ENCODE results near the gene TTF1.

TTF1 gene

DNA sequence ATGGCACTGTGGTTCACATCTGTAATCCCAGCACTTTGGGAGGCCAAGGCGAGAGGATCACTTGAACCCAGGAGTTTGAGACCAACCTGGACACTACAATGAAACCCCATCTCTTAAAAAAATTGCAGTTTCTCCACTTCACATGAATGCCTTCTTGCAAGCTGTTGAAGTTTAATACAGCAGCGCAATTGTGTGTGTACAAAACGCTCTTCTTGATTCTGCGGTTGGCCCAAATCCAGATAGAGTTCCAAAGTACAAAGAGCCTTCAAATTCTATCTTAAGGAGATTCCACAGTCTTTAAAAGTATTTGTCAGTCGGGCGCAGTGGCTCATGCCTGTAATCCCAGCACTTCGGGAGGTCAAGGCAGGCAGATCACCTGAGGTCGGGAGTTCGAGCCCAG is 42.6 kb downstream of the TTF1 start:
- DNase-seq (ENCODE audit: low read depth) = no peak

DNA sequence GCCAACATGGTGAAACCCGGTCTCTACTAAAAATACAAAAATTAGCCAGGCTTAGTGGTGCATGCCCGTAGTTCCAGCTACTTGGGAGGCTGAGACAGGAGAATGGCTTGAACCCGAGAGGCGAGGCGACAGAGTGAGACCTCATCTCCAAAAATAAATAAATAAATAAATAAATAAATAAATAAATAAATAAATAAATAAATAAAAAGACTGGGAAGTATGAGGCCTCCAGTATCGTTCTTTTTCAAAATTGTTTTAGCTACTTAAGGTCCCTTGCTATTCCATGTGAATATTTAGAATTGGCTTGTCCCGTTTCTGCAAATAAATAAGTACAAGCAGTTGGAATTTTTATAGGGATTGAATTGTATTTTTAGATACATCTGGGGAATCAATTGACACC is 48.9 kb downstream of the TTF1 start:
- no peak for DNase-seq (ENCODE audit: low read depth)

- DNase-seq (ENCODE audit: low read depth) = no peak
Measured at GRCh38 chr9:132356324-132356924, 50.2 kb downstream of the TTF1 start.

GRCh38 chr9:132354637-132355355 is 51.8 kb downstream of the TTF1 start, which contains the start of gene SETX:
Gene SETX, minus strand, starts transcription at chr9:132354986. Its CDS starts 5,558 bp downstream, at chr9:132349428.
- peak; percentile 99 for DNase-seq (ENCODE audit: low read depth)

GRCh38 chr9:132351404-132352045 is 55.1 kb downstream of the TTF1 start:
- DNase-seq (ENCODE audit: low read depth) = no peak

DNA sequence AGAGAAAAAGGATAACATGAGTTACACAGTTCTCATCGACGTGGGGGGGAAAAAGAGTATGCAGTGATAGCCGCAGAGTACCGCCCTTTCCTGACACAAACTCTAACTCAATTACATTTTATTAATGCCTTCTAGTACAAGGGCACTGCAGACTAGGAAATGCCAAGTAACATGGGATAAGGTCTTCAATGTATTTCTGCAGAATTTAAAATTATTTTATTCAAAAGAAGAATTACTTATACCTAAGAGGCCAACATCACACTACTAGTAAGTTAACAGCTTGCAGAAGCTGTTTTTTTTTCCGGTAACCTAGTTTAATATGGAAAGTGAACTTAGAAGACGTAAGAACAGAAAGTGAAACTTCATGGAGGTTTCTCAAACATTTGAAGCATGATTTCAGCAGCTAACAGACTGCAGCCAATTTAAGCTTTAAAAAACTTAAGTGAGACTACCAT is 55.8 kb downstream of the TTF1 start:
- no peak for DNase-seq (ENCODE audit: low read depth)

DNA sequence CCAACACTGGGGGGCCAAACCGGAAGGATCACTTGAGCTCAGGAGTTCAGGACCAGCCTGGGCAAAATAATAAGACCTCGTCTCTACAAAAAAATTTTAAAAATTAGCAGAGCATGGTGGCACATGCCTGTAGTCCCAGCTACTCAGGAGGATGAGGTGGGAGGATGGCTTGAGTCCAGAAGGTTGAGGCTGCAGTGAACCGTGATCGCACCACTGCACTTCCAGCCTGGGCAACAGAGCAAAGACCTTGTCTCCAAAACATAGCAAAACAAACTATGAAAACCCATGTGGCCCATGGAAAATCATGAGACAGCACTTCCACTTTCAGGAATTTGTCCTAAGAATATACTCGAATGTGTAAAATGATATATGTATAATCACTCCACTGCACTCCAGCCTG is 58.0 kb downstream of the TTF1 start:
- no peak for DNase-seq (ENCODE audit: low read depth)

DNA sequence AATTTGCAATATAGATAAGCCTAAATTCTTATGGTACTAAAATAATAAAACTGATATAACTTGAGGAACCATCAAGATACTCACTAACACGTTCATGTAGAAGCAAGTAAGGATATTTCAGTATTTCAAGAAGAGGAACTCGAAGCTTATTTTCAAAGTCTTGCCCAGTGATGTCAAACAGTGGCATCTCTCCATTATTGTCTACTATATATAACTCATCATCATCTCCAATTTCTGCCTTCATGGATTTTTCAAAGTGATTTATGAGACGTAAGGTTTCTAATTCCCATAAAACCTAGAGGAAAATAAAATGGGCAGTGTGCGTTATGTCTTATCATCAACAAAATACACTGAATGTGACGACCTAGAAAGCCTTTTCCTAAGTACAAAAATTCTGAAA is 60.5 kb downstream of the TTF1 start:
- DNase-seq (ENCODE audit: low read depth) = no peak

DNA sequence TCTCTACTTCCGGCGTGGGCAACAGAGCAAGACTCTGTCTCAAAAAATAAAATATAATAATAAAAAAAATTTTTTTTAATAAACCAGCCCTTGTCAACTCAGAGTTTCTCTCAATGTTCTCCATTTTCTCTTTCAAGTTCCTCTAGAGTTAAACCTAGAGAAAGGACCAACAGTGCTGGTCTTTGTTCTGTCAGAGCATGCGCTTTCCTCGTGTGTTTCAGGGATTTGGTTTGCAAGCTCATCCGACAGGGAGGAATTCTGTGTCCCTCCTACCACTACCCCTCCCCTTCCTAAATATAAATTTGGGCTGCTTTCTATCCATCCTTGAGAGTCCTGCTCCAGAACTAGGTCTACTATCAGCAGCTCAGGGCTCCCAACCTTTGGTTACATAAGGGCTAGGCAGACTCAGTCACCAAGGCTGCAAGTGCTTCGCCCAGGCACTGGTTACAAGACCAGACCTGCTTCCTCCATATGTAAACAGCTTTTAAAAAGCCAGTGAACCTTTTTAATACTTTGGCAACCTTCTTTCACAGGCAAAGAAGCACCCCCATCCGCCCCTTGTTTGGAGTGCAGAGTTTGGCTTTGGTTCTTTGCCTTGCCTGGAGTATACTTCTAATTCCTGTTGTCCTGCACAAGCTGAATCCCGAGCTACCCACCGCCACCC is 65.3 kb downstream of the TTF1 start:
- no peak for DNase-seq (ENCODE audit: low read depth)

DNA sequence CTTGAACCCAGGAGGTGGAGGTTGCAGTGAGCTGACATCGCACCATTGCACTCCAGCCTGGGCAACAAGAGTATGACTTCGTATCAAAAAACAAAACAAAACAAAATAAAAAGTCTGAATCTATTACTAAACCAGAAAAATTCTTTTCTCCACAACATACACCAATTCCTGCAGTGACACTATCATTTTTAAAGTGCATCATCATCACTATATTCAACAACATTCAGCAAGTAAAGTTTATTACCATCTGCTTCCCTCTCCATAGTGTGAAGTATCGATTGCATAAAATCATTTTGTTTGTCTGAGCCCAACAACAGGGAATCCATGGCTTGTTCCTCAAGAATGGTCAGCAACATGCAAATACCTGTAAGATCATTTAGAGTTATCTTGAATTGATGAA is 72.3 kb downstream of the TTF1 start:
- no peak for DNase-seq (ENCODE audit: low read depth)

DNA sequence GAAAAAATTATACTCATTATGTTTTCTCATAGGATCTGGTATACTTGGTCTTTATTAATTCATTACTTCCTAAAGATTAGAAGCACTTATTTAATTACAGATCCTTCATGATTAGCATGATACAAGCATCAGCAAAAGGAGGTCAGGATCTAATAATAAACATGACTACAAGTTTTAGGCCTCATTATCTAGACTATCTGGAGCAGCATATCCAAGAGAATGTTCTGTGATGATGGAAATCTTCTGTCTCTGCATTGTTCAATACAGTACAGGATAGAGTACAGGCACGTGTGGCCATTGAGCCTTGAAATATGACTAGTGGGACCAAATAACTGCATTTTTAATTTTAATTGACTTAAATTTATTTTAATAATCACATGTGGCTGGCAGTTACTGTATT is 73.1 kb downstream of the TTF1 start:
- no peak for DNase-seq (ENCODE audit: low read depth)

GRCh38 chr9:132328580-132328979 is 78.1 kb downstream of the TTF1 start:
- DNase-seq (ENCODE audit: low read depth) = no peak

- no peak for DNase-seq (ENCODE audit: low read depth)
Measured at GRCh38 chr9:132327537-132327936, 79.1 kb downstream of the TTF1 start.

All from activated T-cell treated with anti-CD3 and anti-CD28 coated beads for 48 hours (primary cell).